ENCODE results near the gene F13B. TPM values are rescaled to one million over a fixed set of nuclear protein-coding genes. Genes with fewer than 3 reads are reported as not detected.

The F13B gene
- total RNA-seq, 4 donors from 2014 or later = not detected

DNA sequence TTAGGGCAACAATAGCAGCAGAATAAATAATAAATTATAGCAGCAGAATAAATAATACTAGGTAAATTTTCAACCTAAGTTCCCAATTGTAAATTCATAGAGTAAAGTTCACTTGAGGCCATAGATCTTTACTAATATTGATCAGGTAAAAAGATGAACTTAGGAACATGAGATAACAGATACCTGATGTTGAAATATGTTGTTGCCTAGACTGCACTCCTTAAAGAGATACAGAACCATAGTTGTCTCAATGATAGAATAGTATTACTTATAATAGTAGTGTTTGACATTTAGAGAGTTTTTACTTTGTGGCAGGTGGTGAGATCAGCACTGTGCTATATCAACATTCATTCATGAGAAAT lies 378 bp upstream of the F13B start:
- Histone ChIP-seq H3K27me3 (no peaks in the 10 kb centered on the region), H3K4me3 (no peak overlapping the region), H3K27ac (replicated peaks in 1 of 4) (no peak overlapping the region), H3K4me1 (no peaks in the 10 kb centered on the region), H3K36me3 (no peaks in the 10 kb centered on the region), H3K9me3 (no peaks in the 10 kb centered on the region)
- intact Hi-C loops (cut with DNase I) = no loop called here
- no peak for TF ChIP-seq POLR2AphosphoS5 (IDR thresholded peaks at IDR 0.05)
- TF ChIP-seq POLR2A (IDR thresholded peaks at IDR 0.05; ENCODE audit: low read depth) = no peak
- TF ChIP-seq, protein P1, sequence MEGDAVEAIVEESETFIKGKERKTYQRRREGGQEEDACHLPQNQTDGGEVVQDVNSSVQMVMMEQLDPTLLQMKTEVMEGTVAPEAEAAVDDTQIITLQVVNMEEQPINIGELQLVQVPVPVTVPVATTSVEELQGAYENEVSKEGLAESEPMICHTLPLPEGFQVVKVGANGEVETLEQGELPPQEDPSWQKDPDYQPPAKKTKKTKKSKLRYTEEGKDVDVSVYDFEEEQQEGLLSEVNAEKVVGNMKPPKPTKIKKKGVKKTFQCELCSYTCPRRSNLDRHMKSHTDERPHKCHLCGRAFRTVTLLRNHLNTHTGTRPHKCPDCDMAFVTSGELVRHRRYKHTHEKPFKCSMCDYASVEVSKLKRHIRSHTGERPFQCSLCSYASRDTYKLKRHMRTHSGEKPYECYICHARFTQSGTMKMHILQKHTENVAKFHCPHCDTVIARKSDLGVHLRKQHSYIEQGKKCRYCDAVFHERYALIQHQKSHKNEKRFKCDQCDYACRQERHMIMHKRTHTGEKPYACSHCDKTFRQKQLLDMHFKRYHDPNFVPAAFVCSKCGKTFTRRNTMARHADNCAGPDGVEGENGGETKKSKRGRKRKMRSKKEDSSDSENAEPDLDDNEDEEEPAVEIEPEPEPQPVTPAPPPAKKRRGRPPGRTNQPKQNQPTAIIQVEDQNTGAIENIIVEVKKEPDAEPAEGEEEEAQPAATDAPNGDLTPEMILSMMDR (IDR thresholded peaks at IDR 0.05) = no peak
- TF ChIP-seq EP300 (IDR thresholded peaks at IDR 0.05) = no peak
- DNase-seq (ENCODE audit: extremely low spot score) = no peak

DNA sequence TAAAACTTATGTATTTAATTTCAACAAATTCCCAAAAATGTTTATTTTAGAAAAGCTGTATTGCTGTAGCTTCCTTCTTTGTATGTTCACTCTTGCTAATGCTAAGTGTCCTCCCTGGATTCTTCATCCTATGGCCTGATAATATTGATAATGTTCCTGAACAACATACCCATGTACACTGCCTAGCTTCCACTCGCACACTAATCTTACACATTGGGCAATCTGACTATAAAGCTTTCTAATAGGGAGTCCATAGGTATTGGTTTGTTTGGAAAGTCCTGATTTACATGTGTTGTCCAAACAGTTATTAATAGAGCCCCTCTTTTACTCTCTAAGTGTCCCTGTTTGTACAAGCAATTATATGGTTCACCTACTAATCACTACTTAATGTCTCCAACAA lies 783 bp downstream of the F13B start:
- no peak for DNase-seq (ENCODE audit: extremely low spot score)
- Histone ChIP-seq H3K4me3 (no peak overlapping the region), H3K36me3 (no peaks in the 10 kb centered on the region), H3K4me1 (no peaks in the 10 kb centered on the region), H3K9me3 (no peaks in the 10 kb centered on the region), H3K27me3 (no peaks in the 10 kb centered on the region), H3K27ac (replicated peaks in 1 of 4) (no peak overlapping the region)
- 88% methylated on average over 1 of the region's 1 CpG for WGBS
- TF ChIP-seq EP300 (IDR thresholded peaks at IDR 0.05) = no peak
- TF ChIP-seq POLR2A (IDR thresholded peaks at IDR 0.05; ENCODE audit: low read depth) = no peak
- TF ChIP-seq POLR2AphosphoS5 (IDR thresholded peaks at IDR 0.05) = no peak
- TF ChIP-seq, protein P1 (IDR thresholded peaks at IDR 0.05) = no peak
- intact Hi-C loops (cut with DNase I) = no loop called here

DNA sequence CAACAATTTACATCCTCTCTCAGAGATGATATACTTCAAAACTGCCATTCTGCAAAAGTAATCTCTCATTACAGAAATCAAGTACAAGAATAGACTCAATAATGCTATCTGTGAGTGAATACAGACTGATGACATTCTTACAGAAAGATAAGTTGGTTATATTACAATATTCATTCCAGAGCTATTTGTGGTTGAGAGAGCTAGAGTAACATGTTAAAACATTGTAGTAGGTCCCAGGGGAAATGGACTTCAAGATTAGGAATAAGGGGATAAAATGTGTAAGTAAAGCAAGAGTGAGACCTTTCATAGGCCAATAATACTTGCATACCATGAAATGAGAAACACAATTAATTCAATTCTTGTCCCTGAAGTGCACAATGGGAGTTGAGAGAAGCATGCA lies 1.5 kb downstream of the F13B start:
- no peak for DNase-seq (ENCODE audit: extremely low spot score)
- Histone ChIP-seq H3K9me3 (no peaks in the 10 kb centered on the region), H3K27me3 (no peaks in the 10 kb centered on the region), H3K27ac (replicated peaks in 1 of 4) (no peak overlapping the region), H3K4me3 (no peak overlapping the region), H3K36me3 (no peaks in the 10 kb centered on the region), H3K4me1 (no peaks in the 10 kb centered on the region)
- intact Hi-C loops (cut with DNase I) = no loop called here
- TF ChIP-seq POLR2A (IDR thresholded peaks at IDR 0.05; ENCODE audit: low read depth) = no peak
- TF ChIP-seq POLR2AphosphoS5 (IDR thresholded peaks at IDR 0.05) = no peak
- TF ChIP-seq EP300 (IDR thresholded peaks at IDR 0.05) = no peak
- TF ChIP-seq, protein P1 (IDR thresholded peaks at IDR 0.05) = no peak

DNA sequence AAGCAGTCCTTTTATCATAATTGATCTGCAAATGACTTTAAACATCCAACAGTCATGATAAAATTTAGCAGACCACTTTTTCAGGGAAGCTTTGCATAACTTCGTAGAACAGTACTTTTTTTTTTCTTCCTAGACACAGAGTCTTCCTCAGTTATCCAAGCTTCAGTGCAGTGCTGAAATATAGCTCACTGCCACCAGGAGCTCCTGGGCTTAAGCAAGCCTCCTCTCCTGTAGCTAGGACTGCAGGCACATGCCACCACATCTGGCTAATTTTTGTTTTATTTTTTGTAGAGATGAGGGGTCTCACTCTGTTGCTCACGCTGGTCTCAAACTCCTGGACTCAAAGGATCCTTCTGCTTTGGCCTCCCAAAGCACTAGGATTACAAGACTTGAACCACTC lies 3.8 kb downstream of the F13B start:
- H3K27me3 ChIP-seq = no peaks in the 10 kb centered on the region
- DNase-seq (ENCODE audit: extremely low spot score) = no peak
- intact Hi-C loops (cut with DNase I) = no loop called here
- H3K4me3 ChIP-seq = no peak overlapping the region
- H3K4me1 ChIP-seq = no peaks in the 10 kb centered on the region
- no peak overlapping the region for H3K27ac ChIP-seq (replicated peaks in 1 of 4)
- no peaks in the 10 kb centered on the region for H3K36me3 ChIP-seq
- H3K9me3 ChIP-seq = no peaks in the 10 kb centered on the region
- TF ChIP-seq EP300 (IDR thresholded peaks at IDR 0.05) (no peak), POLR2AphosphoS5 (IDR thresholded peaks at IDR 0.05) (no peak), POLR2A (IDR thresholded peaks at IDR 0.05; ENCODE audit: low read depth) (no peak)
- TF ChIP-seq, protein P1 (IDR thresholded peaks at IDR 0.05) = no peak
- WGBS = 82% methylated on average over 2 of the region's 2 CpGs

DNA sequence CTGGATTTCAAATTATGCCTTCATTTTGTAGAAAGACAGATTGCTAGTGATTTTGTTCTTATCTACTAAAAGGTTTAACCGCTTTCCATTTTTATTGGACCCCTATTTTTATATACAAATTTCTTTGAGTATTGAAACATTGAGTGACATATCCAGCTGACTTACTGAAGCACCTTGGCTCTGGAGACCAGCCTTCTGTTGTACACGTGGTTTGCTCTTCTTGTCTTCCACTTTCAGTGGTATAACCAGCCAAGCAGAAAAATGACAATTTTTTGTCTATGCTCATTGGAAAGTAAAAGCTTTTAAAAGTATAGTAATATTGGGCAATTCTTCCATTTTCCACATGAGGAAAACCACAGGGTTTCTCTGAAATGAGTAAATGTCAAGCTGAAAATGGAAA lies 4.4 kb downstream of the F13B start:
- H3K4me3 ChIP-seq = no peak overlapping the region
- WGBS = 76% methylated on average over 2 of the region's 2 CpGs
- H3K27ac ChIP-seq (replicated peaks in 1 of 4) = no peak overlapping the region
- DNase-seq (ENCODE audit: extremely low spot score) = no peak
- no peaks in the 10 kb centered on the region for H3K9me3 ChIP-seq
- TF ChIP-seq POLR2AphosphoS5 (IDR thresholded peaks at IDR 0.05) (no peak), EP300 (IDR thresholded peaks at IDR 0.05) (no peak), POLR2A (IDR thresholded peaks at IDR 0.05; ENCODE audit: low read depth) (no peak)
- TF ChIP-seq, protein P1 (IDR thresholded peaks at IDR 0.05) = no peak
- intact Hi-C loops (cut with DNase I) = no loop called here
- no peaks in the 10 kb centered on the region for H3K36me3 ChIP-seq
- no peaks in the 10 kb centered on the region for H3K27me3 ChIP-seq
- H3K4me1 ChIP-seq = no peaks in the 10 kb centered on the region
